Endothelial cell of umbilical vein (primary cell): ENCODE measurements around the gene CDC42BPG. TPM values are rescaled to one million over a fixed set of nuclear protein-coding genes. Genes with fewer than 3 reads are reported as not detected.

Source experiments
- BruUV-seq: library from RNA; stranded (reverse); fragments of 400-500 nt; replicated peaks from 2 replicates; lab custom pipeline; 2021; lab: Mats Ljungman, UMichigan
- CTCF ChIA-PET: fragments of 300-600, 350-600 bp; sonication (Branson Sonifier 250); formaldehyde crosslinking; loops from one replicate; lab custom pipeline; 2021; ENCODE audit warnings: antibody characterized with exemption, inconsistent platforms; lab: Charles Lee
- POLR2A ChIA-PET: fragments of 300-600, 350-600 bp; sonication (Branson Sonifier 250); formaldehyde crosslinking; loops from one replicate; lab custom pipeline; 2021; ENCODE audit warnings: antibody characterized with exemption, inconsistent platforms; lab: Charles Lee
- DNase-seq: peaks from one replicate; pipeline ENCODE4 v3.0.0-alpha.2; 2011; ENCODE audit warnings: low read depth, low spot score
- FAIRE-seq: peaks from 2 replicates; lab custom pipeline; 2011; peaks lifted over from hg19 to GRCh38; lab: Jason Lieb, UNC
- H2AFZ ChIP-seq: 2 replicates; pipeline ENCODE4 v1.6.0; 2012; ENCODE audit warnings: low read depth, low read length, control low read depth, inconsistent platforms
- H3K27ac ChIP-seq: 2 replicates; pipeline ENCODE4 v1.5.1; 2011; ENCODE audit warnings: low read depth, mild to moderate bottlenecking, control low read depth, low read length, moderate library complexity; ENCODE audit not compliant: insufficient read depth
- H3K27me3 ChIP-seq, 2 experiments: 2 replicates each; pipeline versions ENCODE4 v1.6.0 to v1.6.1; 2011; ENCODE audit warnings: low read length in 2 of 2, mixed read lengths in 1 of 2; ENCODE audit not compliant: control insufficient read depth in 2 of 2, insufficient read depth in 2 of 2
- H3K36me3 ChIP-seq, 2 experiments: 2 replicates in 1 of 2; 3 replicates in 1 of 2; pipeline ENCODE4 v1.5.1; 2011; ENCODE audit warnings: low read length in 2 of 2, mild to moderate bottlenecking in 1 of 2, moderate library complexity in 1 of 2; ENCODE audit not compliant: control insufficient read depth in 2 of 2, insufficient read depth in 2 of 2; ENCODE audit errors: extremely low read depth in 1 of 2
- H3K4me1 ChIP-seq: 3 replicates; pipeline ENCODE4 v1.5.1; 2011; ENCODE audit warnings: mild to moderate bottlenecking, low read length; ENCODE audit not compliant: control insufficient read depth, insufficient read depth; ENCODE audit errors: extremely low read depth
- H3K4me2 ChIP-seq: 2 replicates; pipeline ENCODE4 v1.6.1; 2011; ENCODE audit warnings: low read length, control low read depth, mixed read lengths; ENCODE audit not compliant: insufficient read depth
- H3K4me3 ChIP-seq, 3 experiments: fragments of 200-600 bp in 1 of 3; sonication (generic), shearing (Covaris generic) in 1 of 3; replicated peaks in 1 of 3; 2 replicates each; pipeline ENCODE4 v1.5.1; 2011 to 2016; ENCODE audit warnings: control low read depth in 3 of 3, low read length in 3 of 3, mild to moderate bottlenecking in 2 of 3, inconsistent platforms in 1 of 3, low read depth in 1 of 3, moderate library complexity in 1 of 3; ENCODE audit not compliant: insufficient read depth in 1 of 3
- H3K79me2 ChIP-seq: 2 replicates; pipeline ENCODE4 v1.6.0; 2012; ENCODE audit warnings: low read length, inconsistent platforms; ENCODE audit not compliant: control insufficient read depth, insufficient read depth
- H3K9ac ChIP-seq: replicated peaks from 2 replicates; pipeline ENCODE3; 2011; ENCODE audit warnings: low read length, control low read depth; ENCODE audit not compliant: insufficient read depth; ENCODE audit errors: extremely low read depth
- H3K9me1 ChIP-seq: replicated peaks from 3 replicates; pipeline ENCODE4 v1.6.0; 2011; ENCODE audit warnings: mild to moderate bottlenecking, low read length; ENCODE audit not compliant: control insufficient read depth, insufficient read depth; ENCODE audit errors: extremely low read depth
- H3K9me3 ChIP-seq: replicated peaks from 2 replicates; pipeline ENCODE4 v1.5.1; 2012; ENCODE audit warnings: low read length, inconsistent platforms; ENCODE audit not compliant: control insufficient read depth, insufficient read depth
- H4K20me1 ChIP-seq: replicated peaks from 2 replicates; pipeline ENCODE3; 2011; ENCODE audit warnings: mild to moderate bottlenecking, low read length; ENCODE audit not compliant: control insufficient read depth, insufficient read depth; ENCODE audit errors: extremely low read depth
- EZH2 ChIP-seq: IDR thresholded peaks from 2 replicates; pipeline ENCODE4 v1.6.1; 2012; ENCODE audit warnings: borderline replicate concordance, low read depth, mild to moderate bottlenecking, moderate library complexity, low read length, inconsistent platforms; ENCODE audit not compliant: severe bottlenecking
- FOS ChIP-seq: IDR thresholded peaks from 2 replicates; pipeline ENCODE4 v1.6.1; 2011; ENCODE audit warnings: mild to moderate bottlenecking, low read length, moderate library complexity, borderline replicate concordance; ENCODE audit not compliant: insufficient read depth
- GATA2 ChIP-seq: IDR thresholded peaks from 2 replicates; pipeline ENCODE4 v1.7.0; 2011; ENCODE audit warnings: low read depth, mild to moderate bottlenecking, moderate library complexity, mixed read lengths, low read length; ENCODE audit not compliant: insufficient read length, insufficient read depth
- JUN ChIP-seq: IDR thresholded peaks from 2 replicates; pipeline ENCODE4 v1.6.1; 2011; ENCODE audit warnings: borderline replicate concordance, low read depth; ENCODE audit not compliant: insufficient read length, insufficient read depth
- MYC ChIP-seq: IDR thresholded peaks from one replicate; pipeline ENCODE4 v1.6.1; 2011; ENCODE audit warnings: mild to moderate bottlenecking, low read depth, low read length
- POLR2A ChIP-seq: IDR thresholded peaks from 2 replicates; pipeline ENCODE4 v1.6.1; 2012; ENCODE audit warnings: low read depth, mild to moderate bottlenecking, control low read depth, low read length
- POLR2AphosphoS5 ChIP-seq: IDR thresholded peaks from 2 replicates; pipeline ENCODE4 v1.6.1; 2012; ENCODE audit warnings: low read depth, mild to moderate bottlenecking, control low read depth, low read length, moderate library complexity; ENCODE audit not compliant: insufficient read depth
- dilution Hi-C: fragments of 300-500 bp; cut with MboI; formaldehyde crosslinking; loops from one replicate; pipeline ENCODE4 v1.15.0; 2019; ENCODE audit warnings: low sequenced_read_pairs; ENCODE audit not compliant: extremely low pct_ligation_motif_present
- intact Hi-C: fragments of 100-400 bp; cut with micrococcal nuclease; formaldehyde crosslinking; loops from one replicate; pipeline ENCODE4 v1.10.0; 2022
- polyA plus RNA-seq, 4 experiments: library from polyadenylated mRNA; depleted of rRNA in 3 of 4; stranded (reverse) in 3 of 4; unstranded in 1 of 4; fragments of >200 nt; gene quantifications; 2 replicates each; pipeline versions ENCODE4 v1.2.1 to v1.2.3, GENCODE V29; 2011 to 2012; ENCODE audit warnings: missing spikeins in 1 of 4
- total RNA-seq: library from RNA; stranded (reverse); gene quantifications from 2 replicates; pipeline ENCODE4 v1.2.3, GENCODE V29; 2021
- TF ChIP-seq, protein P1 (sequence below): IDR thresholded peaks from 2 replicates; pipeline ENCODE4 v1.6.1; 2011; ENCODE audit not compliant: insufficient read depth, insufficient read length
- TF ChIP-seq, protein P2 (sequence below), 2 donors: IDR thresholded peaks; 1 replicate in 1 of 2; 2 replicates in 1 of 2; pipeline ENCODE4 v1.5.1; 2011; ENCODE audit warnings: low read length in 2 of 2, mild to moderate bottlenecking in 2 of 2, moderate library complexity in 2 of 2, control low read depth in 1 of 2, inconsistent platforms in 1 of 2, low read depth in 1 of 2; ENCODE audit not compliant: insufficient read depth in 1 of 2; ENCODE audit errors: extremely low read depth in 1 of 2

CDC42BPG gene
- total and polyA plus RNA-seq, 2 donors (not counting 3 experiments of a cell fraction or from before 2014, with no cell fraction given): 0.19 to 0.42 TPM

DNA sequence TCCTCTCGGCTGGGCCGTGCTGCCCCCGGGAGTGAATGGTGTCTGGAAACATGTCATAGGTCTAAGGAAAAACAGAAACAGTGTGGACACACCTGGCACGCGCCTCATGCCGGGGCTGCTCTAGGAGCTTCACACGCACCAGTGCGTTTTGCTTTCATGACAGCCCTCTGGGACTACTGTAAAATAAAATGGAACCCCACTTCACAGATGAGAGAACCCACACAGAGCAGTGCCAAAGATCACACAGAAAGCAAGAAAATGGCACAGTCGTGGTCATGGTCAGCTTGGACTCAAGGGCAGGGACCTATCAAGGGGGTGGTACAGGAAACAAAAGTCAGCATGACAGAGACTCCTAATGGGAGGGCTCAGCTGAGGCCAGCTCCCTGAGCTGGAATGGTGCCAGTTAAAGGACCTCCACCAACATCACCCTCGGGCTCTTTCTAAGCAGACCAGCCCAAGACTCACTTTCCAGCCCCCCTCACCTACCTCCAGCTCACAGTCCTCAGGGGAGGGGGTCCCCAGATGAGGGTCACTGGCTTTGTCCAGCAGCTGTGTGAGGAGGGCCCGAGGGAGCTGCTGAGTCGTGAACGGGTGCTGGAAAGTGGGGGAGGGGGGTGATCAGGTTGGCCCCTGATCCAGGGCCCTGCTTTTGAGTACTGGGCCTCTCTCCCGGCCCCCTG is 44.7 kb downstream of the CDC42BPG start:
- no peak overlapping the region for H2AFZ ChIP-seq
- DNase-seq: peak; percentile 39
- FAIRE-seq: peak; percentile 82
- CTCF ChIA-PET: interaction anchor here (0.6 to 3.6 kb wide), 10 partner anchors 12 to 499 kb away, joined by 3 to 32 read pairs (median 4); partner anchors contain the start of genes CDC42BPG and SF1
- no peak overlapping the region for H3K4me2 ChIP-seq
- TF ChIP-seq EZH2: no peak
- TF ChIP-seq FOS: no peak
- TF ChIP-seq, protein P1, sequence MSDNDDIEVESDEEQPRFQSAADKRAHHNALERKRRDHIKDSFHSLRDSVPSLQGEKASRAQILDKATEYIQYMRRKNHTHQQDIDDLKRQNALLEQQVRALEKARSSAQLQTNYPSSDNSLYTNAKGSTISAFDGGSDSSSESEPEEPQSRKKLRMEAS: no peak
- TF ChIP-seq POLR2AphosphoS5: no peak
- no peak for TF ChIP-seq GATA2
- TF ChIP-seq POLR2A: no peak
- TF ChIP-seq, protein P2, sequence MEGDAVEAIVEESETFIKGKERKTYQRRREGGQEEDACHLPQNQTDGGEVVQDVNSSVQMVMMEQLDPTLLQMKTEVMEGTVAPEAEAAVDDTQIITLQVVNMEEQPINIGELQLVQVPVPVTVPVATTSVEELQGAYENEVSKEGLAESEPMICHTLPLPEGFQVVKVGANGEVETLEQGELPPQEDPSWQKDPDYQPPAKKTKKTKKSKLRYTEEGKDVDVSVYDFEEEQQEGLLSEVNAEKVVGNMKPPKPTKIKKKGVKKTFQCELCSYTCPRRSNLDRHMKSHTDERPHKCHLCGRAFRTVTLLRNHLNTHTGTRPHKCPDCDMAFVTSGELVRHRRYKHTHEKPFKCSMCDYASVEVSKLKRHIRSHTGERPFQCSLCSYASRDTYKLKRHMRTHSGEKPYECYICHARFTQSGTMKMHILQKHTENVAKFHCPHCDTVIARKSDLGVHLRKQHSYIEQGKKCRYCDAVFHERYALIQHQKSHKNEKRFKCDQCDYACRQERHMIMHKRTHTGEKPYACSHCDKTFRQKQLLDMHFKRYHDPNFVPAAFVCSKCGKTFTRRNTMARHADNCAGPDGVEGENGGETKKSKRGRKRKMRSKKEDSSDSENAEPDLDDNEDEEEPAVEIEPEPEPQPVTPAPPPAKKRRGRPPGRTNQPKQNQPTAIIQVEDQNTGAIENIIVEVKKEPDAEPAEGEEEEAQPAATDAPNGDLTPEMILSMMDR (IDR thresholded peaks at IDR 0.05; ENCODE audit: extremely low read depth in 1 of 2, insufficient read depth in 1 of 2, low read depth in 1 of 2, low read length in 2 of 2): no peak
- TF ChIP-seq MYC: no peak
- no peak for TF ChIP-seq JUN
- H3K79me2 ChIP-seq: peaks cover 5% of the 10 kb centered on the region
- intact Hi-C loops (loop anchor here (2.0 kb wide), 1 partner anchor 13 kb away; no protein-coding TSS in a partner anchor), dilution Hi-C loops (no loop called here)
- no peaks in the 10 kb centered on the region for H3K27me3 ChIP-seq
- H3K4me3 ChIP-seq: no peak overlapping the region
- no peak overlapping the region for H3K9ac ChIP-seq
- no TSS peak for BruUV-seq
- no peaks in the 10 kb centered on the region for H3K9me1 ChIP-seq
- no peak overlapping the region for H3K27ac ChIP-seq
- H3K36me3 ChIP-seq: peaks cover 2 to 15% of the 10 kb centered on the region in 2 experiments
- POLR2A ChIA-PET: interaction anchor here (0.6 to 0.8 kb wide), 2 partner anchors 10 to 359 kb away, joined by 3 read pairs; no protein-coding TSS in a partner anchor
- H3K9me3 ChIP-seq: no peaks in the 10 kb centered on the region
- no peaks in the 10 kb centered on the region for H4K20me1 ChIP-seq
- peaks cover 36% of the 10 kb centered on the region for H3K4me1 ChIP-seq
